Pons (tissue), 1 donor: Measurements from ENCODE around the gene TENM4.
A peak's percentile ranks its signal among the peaks of the same experiment; 100 is the strongest.
"Not testable (repeated sequence)": the region's sequence is repeated elsewhere in the genome, so short reads cannot be mapped to it uniquely, and the experiment has no call there.

Experiments used
- DNase-seq: peaks from one replicate; pipeline ENCODE4 v3.0.0-alpha.2; 2016; ENCODE audit warnings: low spot score

The TENM4 gene

GRCh38 chr11:79021601-79022000 is 419.2 kb downstream of the TENM4 start:
- DNase-seq, result no peak

GRCh38 chr11:79019975-79020374 is 420.9 kb downstream of the TENM4 start:
- peak; percentile 94 for DNase-seq

GRCh38 chr11:79019277-79019676 is 421.6 kb downstream of the TENM4 start:
- DNase-seq, result no peak

- DNase-seq, result no peak
These were observed 422.4 kb downstream of the TENM4 start for GRCh38 chr11:79018371-79018849.

- DNase-seq, result no peak
These were observed 423.0 kb downstream of the TENM4 start for GRCh38 chr11:79017811-79018210.

GRCh38 chr11:79013509-79013908 is 427.3 kb downstream of the TENM4 start:
- DNase-seq, result no peak

GRCh38 chr11:79011357-79011756 is 429.5 kb downstream of the TENM4 start:
- no peak for DNase-seq

- DNase-seq, result peak; percentile 19
These were observed 432.9 kb downstream of the TENM4 start for GRCh38 chr11:79007771-79008402.

- DNase-seq, result no peak
These were observed 434.0 kb downstream of the TENM4 start for GRCh38 chr11:79006854-79007253.

- no peak for DNase-seq
These were observed 444.8 kb downstream of the TENM4 start for GRCh38 chr11:78996007-78996406.

GRCh38 chr11:78995171-78995570 is 445.7 kb downstream of the TENM4 start:
- DNase-seq, result no peak

GRCh38 chr11:78993802-78994430 is 446.9 kb downstream of the TENM4 start:
- no peak for DNase-seq

GRCh38 chr11:78991681-78992080 is 449.1 kb downstream of the TENM4 start:
- no peak for DNase-seq

GRCh38 chr11:78990261-78990660 is 450.6 kb downstream of the TENM4 start:
- no peak for DNase-seq

GRCh38 chr11:78987748-78988147 is 453.1 kb downstream of the TENM4 start:
- DNase-seq, result no peak

- DNase-seq, result no peak
These were observed 454.5 kb downstream of the TENM4 start for GRCh38 chr11:78986305-78986704.

GRCh38 chr11:78985663-78986062 is 455.2 kb downstream of the TENM4 start:
- no peak for DNase-seq

GRCh38 chr11:78982473-78982872 is 458.4 kb downstream of the TENM4 start:
- no peak for DNase-seq

- no peak for DNase-seq
These were observed 459.7 kb downstream of the TENM4 start for GRCh38 chr11:78981153-78981552.

GRCh38 chr11:78978831-78979230 is 462.0 kb downstream of the TENM4 start:
- no peak for DNase-seq

GRCh38 chr11:78977848-78978247 is 463.0 kb downstream of the TENM4 start:
- not testable (repeated sequence) for DNase-seq

GRCh38 chr11:78977009-78977408 is 463.8 kb downstream of the TENM4 start:
- no peak for DNase-seq

- no peak for DNase-seq
These were observed 465.7 kb downstream of the TENM4 start for GRCh38 chr11:78975081-78975480.

GRCh38 chr11:78973876-78974275 is 467.0 kb downstream of the TENM4 start:
- DNase-seq, result no peak
